GM12864 (cell line): ENCODE data around the gene NINJ1.

Experiments
- DNase-seq: peaks from one replicate; pipeline ENCODE4 v3.0.0-alpha.2; 2011; ENCODE audit warnings: low read depth
- H3K4me3 ChIP-seq: 2 replicates; pipeline ENCODE4 v1.5.1; 2011; ENCODE audit warnings: mild to moderate bottlenecking, low read depth, low read length, control low read depth
- TF ChIP-seq, protein P1 (sequence below): IDR thresholded peaks from 2 replicates; pipeline ENCODE4 v1.5.1; 2011; ENCODE audit warnings: low read depth, mild to moderate bottlenecking, moderate library complexity, low read length, control low read depth, inconsistent platforms; ENCODE audit errors: missing control alignments

Gene NINJ1

DNA sequence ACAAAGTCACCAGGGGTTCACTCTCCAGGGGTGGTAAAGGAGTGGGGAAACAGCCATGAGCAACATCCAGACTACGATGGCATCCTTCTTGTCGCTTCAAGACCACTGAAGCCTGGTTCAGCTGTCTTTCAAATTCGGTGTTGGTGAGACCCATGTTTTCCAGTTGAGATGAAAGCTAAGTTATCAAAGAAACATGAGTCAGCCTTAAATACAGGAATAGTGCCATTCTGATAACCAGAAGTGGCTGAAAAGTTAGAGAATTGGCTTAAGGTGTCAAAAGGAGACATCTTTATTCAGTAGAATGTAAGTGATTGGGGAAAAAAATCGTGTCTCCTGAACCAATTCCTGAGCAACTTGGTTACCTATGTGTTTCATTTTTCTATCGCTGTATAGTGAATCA is 45.0 kb downstream of the NINJ1 start:
- TF ChIP-seq, protein P1, sequence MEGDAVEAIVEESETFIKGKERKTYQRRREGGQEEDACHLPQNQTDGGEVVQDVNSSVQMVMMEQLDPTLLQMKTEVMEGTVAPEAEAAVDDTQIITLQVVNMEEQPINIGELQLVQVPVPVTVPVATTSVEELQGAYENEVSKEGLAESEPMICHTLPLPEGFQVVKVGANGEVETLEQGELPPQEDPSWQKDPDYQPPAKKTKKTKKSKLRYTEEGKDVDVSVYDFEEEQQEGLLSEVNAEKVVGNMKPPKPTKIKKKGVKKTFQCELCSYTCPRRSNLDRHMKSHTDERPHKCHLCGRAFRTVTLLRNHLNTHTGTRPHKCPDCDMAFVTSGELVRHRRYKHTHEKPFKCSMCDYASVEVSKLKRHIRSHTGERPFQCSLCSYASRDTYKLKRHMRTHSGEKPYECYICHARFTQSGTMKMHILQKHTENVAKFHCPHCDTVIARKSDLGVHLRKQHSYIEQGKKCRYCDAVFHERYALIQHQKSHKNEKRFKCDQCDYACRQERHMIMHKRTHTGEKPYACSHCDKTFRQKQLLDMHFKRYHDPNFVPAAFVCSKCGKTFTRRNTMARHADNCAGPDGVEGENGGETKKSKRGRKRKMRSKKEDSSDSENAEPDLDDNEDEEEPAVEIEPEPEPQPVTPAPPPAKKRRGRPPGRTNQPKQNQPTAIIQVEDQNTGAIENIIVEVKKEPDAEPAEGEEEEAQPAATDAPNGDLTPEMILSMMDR = no peak
- DNase-seq = no peak
- no peak overlapping the region for H3K4me3 ChIP-seq

DNA sequence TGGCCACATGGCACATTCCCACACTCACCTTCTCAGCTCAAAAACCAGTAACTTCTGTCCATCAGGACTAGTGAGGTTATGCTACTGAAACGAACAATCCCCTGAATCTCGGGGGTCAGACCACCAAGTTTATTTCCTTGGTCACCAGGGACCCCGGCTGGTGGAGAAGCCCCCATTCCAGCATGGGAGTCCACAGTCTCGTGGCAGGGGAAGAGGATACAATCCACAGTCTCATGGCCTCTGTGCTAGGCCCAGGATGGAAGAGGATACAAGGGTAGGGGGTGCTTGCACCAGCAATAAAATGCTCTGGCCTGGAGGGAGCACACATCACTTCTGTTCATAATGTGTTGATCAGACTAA is 45.4 kb downstream of the NINJ1 start:
- TF ChIP-seq, protein P1 = no peak
- no peak for DNase-seq
- H3K4me3 ChIP-seq = no peak overlapping the region

DNA sequence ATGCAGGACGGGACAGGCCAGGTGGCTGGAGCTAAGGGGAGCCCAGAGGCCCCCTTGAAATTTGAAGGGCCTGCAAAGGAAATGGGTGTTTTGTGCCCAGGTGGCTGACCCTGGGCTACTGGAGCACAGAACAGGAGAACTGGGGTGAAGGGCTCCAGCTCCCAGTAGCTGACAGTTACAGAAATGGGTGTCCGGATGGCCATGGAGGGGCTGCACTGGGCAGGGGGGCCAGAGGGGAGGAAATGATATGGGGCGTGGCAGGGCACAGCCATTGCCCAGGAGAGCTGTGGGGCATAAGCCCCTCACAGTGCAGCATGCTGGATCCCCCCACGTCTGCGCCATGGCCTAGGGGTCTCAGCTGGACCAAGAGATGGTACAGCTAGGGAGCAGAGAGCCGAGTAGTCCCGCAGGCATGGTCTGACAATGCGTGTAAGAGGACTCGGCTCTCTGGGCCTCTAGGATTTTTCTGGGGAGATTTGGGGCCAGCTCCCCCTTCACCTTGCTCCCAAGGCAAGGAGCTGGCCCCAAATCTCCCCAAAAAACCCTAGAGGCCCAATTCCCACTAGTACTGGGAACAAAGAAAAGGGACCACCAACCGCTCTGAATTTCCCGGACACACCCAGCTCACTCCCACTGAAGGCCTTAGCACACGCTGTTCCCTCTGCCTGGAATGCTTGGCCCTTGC is 45.9 kb downstream of the NINJ1 start:
- no peak overlapping the region for H3K4me3 ChIP-seq
- TF ChIP-seq, protein P1 = no peak

DNA sequence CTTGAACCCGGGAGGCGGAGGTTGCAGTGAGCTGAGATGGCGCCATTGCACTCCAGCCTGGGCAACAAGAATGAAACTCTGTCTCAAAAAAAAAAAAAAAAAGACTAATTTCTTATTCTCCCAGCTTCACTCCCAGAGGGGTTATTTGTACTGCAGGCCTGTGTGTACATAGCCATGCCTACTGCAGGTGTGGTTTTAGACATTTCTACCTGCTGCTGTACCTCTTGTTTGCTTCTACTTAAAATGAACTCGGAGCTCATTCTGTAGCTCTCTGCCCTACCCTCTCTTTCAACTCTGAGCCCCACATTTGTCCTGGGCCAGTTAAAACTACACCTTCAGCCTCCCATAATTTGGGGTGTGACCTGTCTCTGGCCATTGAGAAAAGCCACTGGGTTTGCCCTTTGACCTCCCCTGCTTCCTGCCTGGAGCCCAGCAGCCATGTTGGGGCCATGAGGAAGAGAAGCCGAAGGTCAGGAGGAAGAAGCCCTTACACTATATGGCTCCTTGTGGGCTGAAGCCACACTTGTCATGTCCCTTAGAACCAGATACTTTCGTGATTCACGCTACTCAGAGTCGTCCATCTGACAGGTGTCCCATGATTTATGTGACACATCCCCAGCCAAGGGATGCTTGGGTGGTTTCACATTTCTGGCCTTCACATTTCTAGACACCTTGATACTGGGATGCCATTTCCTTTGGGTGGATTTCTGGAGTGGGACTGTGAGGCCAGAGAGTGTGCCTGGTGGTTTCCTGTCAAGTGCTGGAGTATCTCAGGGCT is 47.4 kb downstream of the NINJ1 start:
- DNase-seq = no peak
- no peak overlapping the region for H3K4me3 ChIP-seq
- TF ChIP-seq, protein P1 = no peak

More for the DNA sequence above, 45.9 kb downstream of the NINJ1 start:
- no peak for DNase-seq

DNA sequence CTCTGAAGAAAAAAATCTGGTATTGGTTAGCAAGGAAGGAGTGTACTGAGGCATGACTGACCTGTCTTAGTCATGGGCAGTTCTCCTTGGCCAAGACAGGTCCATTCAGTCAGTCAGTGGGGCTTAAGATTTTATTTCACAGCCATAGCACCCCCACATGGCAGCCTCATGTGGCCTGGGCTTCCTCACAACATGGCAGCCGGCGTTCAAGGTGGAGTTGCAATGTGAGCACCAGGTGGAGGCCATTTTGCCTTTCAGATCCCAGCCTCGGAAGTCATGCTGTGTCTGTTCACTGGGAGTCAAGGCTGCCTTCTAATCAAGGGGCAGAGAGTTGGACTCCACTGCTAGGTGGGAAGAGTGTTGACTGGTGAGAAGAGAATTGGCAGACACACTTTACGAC is 48.4 kb downstream of the NINJ1 start:
- no peak for DNase-seq
- TF ChIP-seq, protein P1 = no peak

DNA sequence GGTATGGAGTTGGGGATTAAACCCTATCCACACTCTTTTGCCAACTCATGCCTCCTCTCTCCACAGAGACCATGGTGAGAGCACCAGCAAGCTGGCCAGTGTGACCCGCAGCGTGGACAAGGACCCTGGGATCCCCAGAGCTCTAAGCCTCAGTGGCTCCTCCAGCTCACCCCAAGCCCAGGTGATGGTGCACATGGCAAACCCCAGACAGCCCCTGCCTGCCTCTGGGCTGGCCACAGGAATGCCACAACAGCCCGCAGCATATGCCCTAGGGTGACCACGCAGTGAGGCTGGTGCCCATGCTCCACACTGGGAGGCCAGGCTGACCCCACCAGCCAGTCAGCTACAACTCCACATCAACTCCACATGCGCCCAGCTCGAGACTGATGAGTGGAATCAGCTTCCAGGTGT is 49.6 kb downstream of the NINJ1 start:
- no peak for DNase-seq
- TF ChIP-seq, protein P1 = no peak
- no peak overlapping the region for H3K4me3 ChIP-seq

More for the DNA sequence above, 48.4 kb downstream of the NINJ1 start:
- no peak overlapping the region for H3K4me3 ChIP-seq
